CD4-positive, alpha-beta T cell treated with Interferon alpha-2 for 1 hour (primary cell): ENCODE results near the gene CACNB2.
"Not testable (repeated sequence)": the region's sequence is repeated elsewhere in the genome, so short reads cannot be mapped to it uniquely, and the experiment has no call there.

Experiments used
- DNase-seq, 2 donors: peaks; one replicate each; pipeline ENCODE4 v3.0.0-alpha.2; 2020 to 2022

CACNB2 gene

GRCh38 chr10:18577823-18578685 is 437.8 kb downstream of the CACNB2 start:
- no peak for DNase-seq

- DNase-seq = peak in 1 of 2 donors; percentile 3
These were observed 442.6 kb downstream of the CACNB2 start for GRCh38 chr10:18582803-18583202.

- peak in 1 of 2 donors; percentile 5 for DNase-seq
These were observed 443.5 kb downstream of the CACNB2 start for GRCh38 chr10:18583575-18584270.

GRCh38 chr10:18586637-18587036 is 446.4 kb downstream of the CACNB2 start:
- not testable (repeated sequence) for DNase-seq

- DNase-seq = not testable (repeated sequence)
These were observed 450.9 kb downstream of the CACNB2 start for GRCh38 chr10:18591141-18591540.
